NCI-H146 treated with DMSO at 0.1 percent for 48 hours (cell line): Measurements from ENCODE around the gene TOMM5.

Experiments used
- DNase-seq: peaks from one replicate; lab custom pipeline; 2025; ENCODE audit not compliant: unreplicated experiment; lab: John Stamatoyannopoulos, UW

The TOMM5 gene

DNA sequence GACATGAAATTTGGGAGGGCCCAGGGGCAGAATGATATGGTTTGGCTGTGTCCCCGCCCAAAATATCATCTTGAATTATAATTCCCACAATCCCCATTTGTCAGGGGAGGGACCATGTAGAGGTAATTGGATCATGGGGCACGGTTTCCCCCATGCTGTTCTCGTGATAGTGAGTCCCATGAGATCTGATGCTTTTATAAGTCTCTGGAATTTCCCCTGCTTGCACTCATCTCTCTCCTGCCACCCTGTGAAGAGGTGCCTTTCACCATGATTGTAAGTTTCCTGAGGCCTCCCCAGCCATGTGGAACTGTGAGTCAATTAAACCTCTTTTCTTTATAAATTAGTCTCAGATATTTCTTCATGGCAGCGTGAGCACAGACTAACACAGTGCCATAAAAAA lies 27.5 kb downstream of the TOMM5 start:
- no peak for DNase-seq

DNA sequence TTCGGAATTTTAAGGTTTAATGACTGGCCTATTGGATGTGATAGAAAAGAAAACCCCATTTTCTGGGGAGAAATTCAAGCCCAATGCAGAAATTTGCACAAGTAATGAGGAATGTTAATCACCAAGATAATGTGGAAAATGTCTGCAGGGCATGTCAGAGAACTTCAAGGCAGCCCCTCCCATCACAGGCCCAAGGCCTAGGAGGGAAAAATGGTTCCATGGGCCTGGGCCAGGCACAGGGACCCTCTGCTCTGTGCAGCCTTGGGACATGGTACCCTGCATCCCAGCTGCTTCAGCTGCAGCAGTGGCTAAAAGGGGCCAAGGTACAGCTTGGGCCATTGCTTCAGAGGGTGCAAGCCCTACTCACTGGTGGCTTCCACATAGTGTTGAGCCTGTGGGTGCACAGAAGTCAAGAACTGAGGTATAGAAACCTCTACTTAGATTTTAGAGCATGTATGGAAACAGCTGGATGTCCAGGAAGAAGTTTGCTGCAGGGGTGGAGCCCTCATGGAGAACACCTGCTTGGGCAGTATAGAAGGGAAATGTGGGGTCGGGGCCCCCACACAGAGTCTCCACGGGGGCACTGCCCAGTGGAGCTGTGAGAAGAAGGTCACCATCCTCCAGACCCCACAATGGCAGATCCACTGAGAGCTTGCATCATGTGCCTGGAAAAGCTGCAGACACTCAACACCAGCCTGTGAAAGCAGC lies 28.4 kb downstream of the TOMM5 start:
- DNase-seq: no peak

DNA sequence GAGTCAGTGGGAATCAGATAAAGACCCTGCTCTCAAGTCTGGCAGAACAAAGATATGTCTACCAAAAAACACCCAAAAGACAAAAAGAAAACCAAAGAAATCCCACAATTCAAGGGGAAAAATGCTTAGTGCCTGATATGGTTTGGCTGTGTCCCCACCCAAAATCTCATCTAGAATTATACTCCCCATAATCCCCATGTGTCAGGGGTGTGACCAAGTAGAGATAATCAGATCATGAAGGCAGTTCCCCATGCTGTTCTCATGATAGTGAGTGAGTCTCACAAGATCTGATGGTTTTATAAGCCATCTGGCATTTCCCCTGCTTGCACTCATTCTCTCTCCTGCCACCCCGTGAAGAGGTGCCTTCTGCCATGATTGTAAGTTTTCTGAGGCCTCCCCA lies 29.6 kb downstream of the TOMM5 start:
- no peak for DNase-seq

DNA sequence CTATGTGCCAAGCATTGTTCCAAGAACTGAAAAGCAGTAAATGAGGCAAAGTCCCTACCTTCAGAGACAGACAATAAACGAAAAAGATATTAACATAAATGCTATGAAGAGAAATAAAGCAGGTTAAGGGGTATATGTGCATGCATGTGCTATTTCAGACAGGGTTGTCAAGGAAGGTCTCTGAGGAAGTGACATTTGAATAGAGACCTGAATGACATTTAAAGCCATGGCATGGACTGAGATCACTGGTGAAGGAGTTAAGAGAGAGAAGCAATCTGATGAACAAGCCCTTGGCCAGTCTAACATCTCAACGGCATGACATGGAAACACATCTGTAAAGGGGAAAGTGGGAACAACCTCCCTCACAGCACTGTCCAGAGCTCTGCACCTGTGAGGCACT lies 30.7 kb downstream of the TOMM5 start:
- DNase-seq: no peak

DNA sequence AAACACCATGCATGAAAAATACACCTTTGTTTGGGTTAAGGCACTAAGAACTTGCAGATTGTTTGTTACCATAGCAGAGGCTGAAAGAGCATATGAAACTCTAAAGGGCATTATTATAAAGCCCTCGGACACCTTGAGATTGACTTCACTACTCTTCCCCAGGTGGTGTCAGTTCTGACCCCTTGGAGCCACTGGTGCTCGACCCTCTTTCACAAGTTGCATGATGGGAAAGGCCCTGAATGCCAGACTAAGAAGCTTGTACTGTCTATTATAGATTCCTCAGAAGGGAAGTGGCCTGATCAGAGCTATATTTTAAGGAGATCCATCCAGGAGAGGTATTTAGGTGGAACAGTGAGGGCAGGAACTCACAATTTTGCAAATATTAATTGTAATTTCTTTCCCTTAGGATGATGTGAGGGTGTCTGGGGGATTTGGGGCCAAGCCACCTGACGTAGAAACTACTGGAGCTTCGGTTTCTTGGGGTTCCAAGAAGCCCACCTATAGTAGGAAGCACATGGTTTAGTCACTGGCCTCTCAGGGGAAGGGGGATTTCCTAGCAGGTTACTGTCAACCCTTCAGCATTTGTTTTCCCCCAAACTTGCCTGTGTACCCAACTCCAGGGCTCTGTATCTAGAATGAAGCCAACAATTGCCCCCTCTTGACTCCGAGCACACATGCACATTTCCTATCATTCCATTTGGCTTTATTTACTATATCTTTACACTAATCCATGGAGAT lies 32.4 kb downstream of the TOMM5 start:
- DNase-seq: no peak

DNA sequence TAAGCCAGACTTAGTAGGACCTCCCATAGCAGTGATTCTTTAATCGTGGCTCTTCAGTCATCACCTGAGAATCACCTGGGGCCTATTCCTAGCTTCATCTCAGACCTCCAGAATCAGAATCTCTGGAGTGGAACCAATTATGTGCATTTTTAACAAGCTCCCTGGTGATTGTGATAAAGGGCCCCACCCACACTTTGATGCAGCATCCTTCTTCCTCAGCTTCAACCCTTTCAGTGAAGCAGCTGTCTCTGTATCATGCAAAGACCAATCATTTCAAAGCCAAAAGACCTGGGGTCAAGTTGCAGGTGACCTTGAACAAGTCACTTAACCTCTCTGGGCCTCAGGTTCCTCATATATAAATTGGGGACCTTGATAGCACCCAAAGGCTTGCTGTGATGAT lies 33.3 kb downstream of the TOMM5 start:
- peak; percentile 47 for DNase-seq

DNA sequence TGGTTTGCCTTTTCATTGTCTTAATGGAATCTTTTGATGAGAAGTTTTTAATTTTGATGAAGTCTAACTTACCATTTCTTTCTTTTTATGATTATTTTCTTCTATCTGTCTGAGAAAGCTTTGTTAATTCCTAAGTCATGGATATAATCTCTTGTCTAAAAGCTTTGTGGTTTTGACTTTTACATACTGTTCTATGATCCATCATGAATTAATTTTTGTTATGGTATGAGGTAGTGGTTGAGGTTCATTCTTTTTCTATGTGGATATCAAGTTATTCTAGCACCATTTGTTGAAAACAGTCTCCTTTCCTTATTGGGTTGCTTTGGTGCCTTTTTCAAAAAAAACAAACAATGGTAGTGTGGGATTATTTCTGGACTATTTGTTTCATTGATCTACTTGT lies 36.6 kb downstream of the TOMM5 start:
- DNase-seq: no peak

DNA sequence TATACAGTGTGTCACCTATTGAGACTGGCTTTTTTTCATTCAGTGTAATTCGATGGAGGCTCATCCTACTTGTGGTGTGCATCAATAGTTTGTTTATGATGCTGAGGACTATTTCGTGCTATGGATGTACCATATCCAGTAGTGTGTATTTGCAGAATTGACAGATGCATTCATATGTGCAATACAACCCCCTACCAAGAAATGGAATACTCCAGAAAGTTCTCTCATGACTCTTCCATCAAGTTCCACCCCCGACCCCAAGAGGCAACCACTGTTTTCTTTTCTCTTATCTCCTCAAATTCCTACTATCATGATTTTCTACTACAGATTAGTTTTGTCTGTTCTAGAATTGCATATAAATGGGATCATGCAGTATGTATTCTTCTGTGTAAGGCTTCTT lies 38.1 kb downstream of the TOMM5 start:
- DNase-seq: no peak

DNA sequence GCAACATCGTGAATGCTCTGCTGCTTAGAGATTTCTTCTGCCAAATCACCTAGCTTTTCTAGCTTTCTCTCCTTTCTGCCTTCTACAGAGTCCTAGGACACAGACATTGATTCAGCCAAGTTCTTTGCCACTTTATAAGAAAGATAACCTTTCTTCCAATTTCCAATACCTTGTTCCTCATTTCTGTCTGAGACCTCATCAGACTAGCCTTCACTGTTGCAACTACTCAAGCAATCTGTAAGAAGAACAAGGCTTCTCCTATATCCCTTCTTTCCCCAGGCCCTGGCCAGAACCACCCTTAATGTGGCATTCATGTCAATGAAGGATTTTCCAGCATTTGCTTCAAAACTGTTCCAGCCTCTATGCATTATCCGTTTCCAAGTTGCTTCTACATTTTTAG lies 40.5 kb downstream of the TOMM5 start:
- DNase-seq: no peak

DNA sequence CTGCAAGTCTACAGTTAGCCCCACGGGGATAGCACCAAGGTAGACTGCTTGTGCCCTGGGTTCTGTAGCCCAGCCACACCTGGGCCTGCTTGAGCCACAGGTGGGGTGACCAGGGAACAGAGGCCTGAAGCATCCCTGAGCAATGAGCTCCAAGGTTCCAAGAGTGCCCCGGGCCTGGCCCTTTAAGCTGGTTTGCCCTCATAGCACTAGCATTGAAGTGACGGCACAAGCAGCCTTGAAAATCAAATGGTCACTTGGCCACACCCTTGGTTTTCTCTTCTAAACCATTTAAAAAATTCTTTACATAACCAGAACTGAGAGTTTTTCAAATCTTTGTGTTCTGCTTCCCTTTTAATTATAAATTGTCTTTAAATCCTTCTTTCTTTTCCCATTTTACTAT lies 40.9 kb downstream of the TOMM5 start:
- no peak for DNase-seq

DNA sequence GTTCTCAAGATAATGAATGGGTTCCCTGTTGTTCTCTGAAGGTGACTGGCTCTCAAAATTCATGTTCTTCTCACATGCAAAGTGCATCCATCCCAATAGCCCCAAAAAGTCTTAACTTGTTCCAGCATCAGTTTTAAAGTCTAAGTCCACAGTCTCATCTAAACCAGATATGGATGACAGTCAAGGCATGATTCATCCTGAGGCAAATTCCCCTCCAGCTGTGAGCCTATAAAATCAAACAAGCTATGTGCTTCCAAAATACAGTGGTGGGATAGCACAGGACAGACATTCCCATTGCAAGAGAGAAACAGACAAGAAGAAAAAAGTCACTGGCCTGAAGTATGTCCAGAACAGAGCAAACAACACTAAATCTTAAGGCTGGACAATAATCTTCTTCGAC lies 41.6 kb downstream of the TOMM5 start:
- DNase-seq: no peak

DNA sequence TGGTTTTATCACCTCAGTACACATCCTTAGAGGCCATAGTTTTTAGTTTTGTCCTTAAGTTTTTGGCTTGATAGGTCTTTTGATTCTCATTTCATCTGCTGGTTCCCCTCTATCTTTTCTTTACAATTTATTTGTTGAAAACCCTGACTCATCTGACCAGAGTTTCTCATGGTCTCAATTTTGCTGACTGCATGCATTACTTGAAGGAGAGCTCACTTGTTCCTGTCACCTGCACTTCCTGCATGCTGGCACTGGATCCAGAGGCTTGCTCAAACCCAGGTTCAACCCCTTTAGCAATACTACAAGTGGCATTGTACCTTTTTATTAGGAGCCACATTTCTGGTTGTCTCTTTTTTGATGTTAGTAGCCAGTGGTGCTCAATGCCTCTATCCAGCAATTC lies 42.9 kb downstream of the TOMM5 start:
- no peak for DNase-seq

DNA sequence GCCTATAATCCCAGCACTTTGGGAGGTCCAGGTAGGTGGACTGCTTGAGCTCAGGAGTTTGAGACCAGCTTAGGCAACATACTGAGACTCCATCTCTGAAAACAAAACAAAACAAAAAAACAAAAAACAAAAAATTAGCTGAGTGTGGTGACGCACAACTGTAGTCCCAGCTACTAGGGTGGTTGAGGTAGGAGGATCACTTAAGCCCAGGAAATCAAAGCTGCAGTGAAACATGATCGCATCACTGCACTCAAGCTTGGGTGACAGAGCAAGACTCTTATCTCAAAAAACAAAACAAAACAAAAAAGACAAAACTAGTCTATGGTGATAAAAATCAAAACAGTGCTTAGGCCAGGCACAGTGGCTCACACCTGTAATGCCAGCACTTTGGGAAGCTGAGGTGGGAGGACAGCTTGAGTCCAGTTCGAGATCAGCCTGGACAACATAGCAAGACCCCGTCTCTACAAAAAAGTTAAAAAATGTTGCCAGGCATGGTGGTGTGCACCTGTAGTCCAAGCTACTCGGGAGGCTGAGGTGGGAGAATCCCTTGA lies 45.0 kb downstream of the TOMM5 start:
- DNase-seq: no peak

DNA sequence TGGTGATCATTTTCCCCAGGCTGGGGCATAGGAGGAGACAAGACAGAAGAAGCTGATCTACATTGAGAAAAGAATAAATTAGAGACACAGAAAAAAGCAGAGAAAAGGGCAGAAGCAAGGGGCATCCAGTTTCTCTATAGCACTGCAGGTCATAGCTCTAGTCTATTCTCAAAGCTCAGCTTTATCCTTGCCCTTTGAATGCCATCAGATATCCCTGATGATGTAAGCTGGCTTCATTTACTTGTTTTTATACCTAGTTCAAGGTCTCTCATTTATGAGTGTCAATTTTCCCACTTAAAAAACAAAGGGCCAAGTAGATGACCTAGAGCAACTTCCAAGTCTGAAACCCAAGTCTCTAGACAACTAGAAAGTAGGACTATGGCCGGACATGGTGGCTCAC lies 48.9 kb downstream of the TOMM5 start:
- DNase-seq: no peak

DNA sequence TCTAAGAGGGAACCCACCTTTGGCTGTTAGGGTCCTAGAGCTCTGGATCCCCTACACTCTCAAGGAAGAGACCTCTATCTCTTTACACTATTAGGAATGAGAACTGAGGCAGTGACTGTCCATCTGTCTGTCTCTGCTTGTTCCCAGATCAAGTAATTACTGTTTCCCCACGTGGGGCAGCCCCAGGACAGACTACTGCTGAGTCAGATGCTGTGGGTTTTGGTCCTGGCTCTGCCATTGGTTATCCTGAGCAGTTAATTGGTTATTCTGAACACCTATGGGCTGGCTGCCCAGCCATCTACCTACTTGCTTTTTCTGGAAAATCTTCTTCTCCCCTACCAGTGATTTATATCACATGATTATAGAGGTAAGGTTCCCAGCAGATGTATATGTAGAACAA lies 49.5 kb downstream of the TOMM5 start:
- no peak for DNase-seq

DNA sequence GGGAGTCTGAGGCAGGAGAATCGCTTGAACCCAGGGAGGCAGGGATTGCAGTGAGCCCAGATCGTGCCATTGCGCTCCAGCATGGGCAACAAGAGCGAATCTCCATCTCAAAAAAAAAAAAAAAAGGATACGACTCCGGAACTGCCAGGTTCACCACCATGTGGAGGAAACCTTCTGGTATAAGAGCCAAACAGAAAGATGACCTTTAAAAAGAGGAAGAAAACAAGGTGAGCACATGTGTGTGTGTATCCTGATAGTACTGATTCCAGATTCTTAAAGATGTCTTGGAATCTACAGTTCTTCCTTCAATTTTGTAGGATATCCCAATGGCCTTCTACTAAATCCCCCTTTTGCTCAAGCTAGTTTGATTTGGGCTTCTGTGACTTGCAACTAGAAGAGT lies 49.9 kb downstream of the TOMM5 start:
- no peak for DNase-seq

DNA sequence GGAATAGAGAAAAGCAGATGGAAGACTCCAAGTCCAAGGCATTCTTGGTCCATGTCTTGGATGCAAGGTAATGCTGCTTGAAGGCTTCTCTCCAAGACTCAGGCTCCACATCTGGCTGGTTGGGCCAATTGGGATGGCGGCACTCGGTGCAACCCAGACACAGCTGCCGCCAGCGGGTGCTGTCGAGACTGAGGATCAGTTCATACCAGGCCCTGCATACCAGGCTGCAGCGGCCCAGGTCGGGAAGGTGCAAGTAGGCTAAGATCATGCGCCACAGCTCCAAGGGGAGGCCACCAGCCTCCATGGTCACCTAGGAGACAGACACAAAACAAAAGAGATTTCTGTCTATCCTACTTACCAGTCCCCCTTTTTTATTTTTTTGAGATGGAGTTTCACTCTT lies 50.9 kb downstream of the TOMM5 start:
- no peak for DNase-seq

DNA sequence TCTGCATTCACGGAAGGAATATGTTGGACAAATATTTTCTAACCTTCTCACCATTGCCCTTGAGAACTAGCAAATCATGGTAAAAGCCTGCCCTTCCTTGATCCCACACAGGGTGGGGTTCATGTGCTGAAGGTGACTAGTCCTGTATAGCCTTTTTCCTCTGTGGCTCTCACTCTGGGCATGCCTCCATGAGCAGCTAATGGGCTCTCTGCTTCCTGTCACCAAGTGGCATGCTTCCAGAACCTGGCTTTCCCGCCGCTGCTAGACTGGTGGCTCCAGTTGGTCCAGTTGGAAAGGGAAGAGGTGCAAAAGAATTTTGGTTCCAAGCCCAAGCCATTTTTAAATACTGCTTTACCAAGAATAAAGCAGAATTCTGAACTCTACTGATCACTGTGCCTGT lies 51.8 kb downstream of the TOMM5 start:
- DNase-seq: no peak

DNA sequence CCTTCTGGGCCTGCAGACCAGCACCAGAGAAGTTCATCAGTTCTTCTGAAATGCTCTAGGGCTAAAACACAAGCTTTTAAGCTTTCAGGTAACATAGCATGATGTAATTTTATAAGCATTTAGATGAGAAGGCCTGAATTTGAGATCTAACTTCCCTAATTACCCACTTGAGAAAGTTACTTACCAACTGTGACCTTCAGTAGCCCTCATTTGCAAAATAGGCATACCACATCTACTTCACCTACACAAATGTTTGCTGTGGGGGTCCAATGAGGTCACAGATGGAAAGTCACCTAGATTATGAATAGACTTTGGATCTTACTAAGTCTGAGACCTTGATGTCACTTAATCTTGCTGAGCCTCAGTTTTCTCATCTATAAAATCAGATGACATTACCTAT lies 52.8 kb downstream of the TOMM5 start:
- no peak for DNase-seq
